NCI-H1092 treated with DMSO at 0.1 percent for 48 hours (cell line): ENCODE data around the gene SLC30A7.

Experiments used
- DNase-seq: peaks from one replicate; lab custom pipeline; 2025; lab: John Stamatoyannopoulos, UW

Gene SLC30A7

DNA sequence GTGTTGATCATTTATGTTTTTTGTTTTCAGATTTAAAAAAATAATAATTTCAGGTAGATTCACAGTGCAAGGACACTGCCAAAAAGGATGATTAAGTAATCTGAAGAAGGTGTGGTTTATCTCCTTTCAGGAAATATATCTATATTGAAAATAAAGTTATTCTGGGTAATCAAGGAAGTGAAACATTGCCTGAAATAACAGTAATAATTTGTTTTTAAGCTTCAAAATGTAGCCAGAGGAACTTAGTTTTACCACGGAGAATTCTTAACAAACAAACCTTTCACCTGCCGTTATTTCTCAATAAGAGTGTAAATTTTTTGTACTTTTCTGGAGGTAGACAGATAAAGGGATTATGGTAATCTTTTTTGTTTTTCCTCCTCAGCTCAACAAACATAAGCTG is 132.6 kb downstream of the SLC30A7 start:
- DNase-seq = no peak

GRCh38 chr1:101029184-101029583 is 133.3 kb downstream of the SLC30A7 start:
- DNase-seq = no peak

GRCh38 chr1:101030881-101031280 is 135.0 kb downstream of the SLC30A7 start:
- DNase-seq = no peak
